IPS DF 4.7 (cell line): ENCODE data around the gene NOL6.

Experiments
- DNase-seq: peaks from one replicate; pipeline ENCODE4 v3.0.0-alpha.2; 2013; ENCODE audit warnings: low spot score; ENCODE audit errors: extremely low read depth

NOL6 gene

DNA sequence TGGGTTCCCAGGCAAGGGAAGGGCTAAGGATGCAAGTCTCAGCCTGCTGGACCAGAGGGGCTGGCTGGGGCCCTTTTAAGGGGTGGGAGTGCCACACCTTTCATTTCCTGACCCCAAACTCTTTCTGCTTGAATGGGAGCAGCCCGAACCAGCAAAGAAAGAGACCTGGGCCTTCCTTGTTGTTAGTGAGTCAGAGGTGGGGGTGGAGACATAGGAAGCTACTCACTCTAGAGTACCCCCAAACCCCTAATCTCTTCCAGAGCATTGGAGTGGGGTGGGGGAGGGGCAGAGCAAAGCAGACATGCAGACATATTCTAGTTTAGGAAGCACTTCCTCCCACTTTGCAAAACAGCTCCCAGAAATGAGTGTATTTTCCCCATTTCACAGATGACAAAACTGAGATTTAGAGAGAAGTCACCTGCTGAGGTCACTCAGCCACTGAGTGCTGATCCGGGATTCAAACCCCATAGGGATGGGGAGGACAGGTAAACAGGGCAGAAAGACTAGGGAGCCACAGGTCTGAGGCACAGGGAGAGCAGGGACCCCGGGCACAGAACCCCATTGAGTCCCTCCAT, 20.4 kb downstream of the NOL6 start:
- DNase-seq, result no peak

DNA sequence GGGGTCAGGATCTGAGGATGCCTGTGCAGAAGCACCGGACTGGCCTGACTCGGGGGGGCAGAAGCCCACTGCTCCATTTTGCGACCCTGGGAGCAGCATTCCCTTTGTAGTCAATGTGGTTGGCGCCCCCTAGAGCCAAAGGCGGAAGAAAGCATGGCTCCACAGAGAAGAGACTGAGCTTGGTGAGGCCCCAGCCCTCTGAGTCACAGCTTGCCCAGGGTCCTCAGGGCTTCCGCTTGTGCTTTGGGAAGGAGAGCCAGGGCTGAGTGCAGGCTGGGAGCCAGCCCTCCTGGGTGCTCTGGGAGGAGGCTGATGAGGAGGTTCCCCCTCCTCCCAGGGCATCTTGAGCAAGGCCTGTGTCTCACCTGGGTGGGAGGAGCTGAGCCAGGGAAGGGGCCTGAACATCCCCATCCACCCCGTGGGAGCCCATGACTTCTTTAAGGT, 20.9 kb downstream of the NOL6 start:
- peak; percentile 62 for DNase-seq

DNA sequence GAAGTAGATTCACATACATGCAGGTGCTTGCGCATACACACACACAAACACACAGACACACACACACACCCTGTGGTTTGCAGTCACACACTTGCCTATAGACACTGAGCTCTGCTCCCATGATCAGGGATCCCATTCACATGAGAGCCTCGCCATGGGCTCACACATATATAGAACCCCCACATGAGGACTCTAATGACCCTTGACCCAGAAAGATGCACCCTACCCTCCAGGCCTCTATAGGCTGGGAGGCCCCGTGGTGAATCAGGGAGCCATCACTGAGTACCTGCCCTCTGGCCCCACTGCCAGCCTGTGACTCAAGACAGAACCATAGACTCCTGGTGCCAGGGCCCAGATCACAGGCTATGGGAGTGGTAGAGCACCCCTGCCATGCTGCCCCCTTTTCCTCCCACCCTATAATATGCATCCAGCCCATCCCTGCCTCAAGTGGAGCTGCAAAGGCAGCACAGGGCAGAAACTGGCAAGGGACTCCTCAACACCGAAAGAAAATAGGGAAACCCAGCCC, 23.0 kb downstream of the NOL6 start:
- no peak for DNase-seq

DNA sequence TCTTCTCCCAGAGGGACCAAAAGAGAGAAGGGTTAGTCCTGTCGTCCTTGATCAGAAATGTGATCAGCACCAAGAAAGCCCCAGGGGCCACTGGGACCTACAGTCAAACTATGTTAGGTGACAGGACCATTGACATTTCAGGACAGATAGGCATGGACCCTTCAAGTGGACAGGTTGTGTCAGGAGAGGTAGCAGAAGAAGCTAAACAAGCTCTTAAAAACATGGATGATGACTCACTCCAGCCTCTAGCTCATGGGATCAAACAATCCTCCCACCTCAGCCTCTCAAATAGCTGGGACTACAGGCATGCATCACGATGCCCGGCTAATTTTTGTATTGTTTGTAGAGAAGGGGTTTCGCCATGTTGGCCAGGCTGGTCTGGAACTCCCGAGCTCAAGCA, 24.0 kb downstream of the NOL6 start:
- no peak for DNase-seq

DNA sequence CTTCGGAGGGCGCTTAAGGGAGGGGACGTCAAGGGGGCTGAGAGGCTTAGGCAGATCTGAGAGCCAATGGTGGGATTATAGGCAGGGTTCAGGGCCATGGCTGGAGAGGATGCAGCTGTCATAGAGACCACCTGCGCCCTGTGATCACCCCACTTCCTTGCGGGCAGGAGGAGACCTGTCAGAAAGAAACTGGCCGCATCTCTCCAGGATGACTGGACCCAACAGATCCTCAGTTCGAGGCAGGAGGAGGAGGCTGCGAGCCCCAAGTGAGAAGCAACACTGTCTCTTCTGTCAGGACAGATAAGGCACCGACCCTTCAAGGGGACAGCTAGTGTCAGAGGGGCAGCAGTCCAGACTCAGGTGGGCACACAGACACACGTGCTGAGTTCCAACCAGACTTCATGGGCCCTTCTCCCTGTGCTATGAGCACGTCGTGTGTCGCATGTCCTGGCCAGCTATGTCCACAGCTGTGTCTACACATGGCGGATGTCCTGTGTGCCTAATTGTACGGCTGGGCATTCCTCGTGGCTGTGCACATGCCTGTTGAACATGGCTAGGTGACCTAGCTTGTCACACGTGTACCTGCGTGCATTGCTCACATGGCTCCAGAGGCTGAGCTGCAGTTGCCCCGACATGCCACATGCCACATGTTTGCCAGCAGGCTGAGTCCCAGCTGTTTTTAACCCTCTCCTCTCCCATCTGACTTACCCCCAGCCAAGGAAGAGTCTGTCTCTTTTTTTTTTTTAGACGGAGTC, 25.7 kb downstream of the NOL6 start:
- no peak for DNase-seq

DNA sequence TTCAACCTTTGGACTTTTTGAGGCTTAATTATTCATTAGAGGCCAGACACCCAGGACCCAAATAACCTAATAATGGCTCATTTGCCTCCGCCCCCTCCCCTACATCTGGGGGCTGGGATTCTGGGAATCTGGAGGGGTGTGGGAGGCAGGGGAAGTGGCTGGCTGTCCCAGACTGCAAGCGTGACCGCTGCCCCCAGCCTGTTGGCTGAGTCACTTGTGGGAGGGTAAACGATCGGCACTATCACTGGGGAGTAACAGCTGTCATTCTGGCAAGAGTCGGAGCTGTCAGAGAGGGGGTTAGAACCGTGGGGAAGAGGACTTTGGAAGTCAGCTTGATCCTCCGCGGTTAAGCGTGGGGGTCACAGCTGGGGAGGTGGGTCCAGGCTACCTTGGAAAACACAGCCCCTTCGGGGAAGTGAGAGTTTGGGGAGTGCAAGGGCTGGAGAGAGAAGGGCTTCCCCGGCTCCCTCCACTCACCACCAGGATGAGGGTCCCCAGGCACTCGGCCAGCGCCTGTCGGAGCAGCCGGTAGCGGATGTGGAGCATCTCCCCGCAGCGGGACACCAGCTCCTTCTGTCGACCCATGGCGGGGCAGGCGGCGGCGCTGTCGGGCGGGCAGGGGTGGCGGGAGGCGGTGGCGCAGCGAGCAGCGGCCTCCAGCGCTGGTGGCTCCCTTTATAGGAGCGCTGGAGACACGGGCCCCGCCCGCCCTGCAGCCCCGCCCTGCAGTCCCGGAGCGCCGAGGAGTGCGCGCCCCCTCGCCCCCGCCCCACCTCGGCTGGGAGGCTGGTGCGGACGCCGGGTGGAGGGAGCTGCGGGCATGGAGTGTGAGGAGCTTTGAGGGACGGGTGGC, 26.6 kb downstream of the NOL6 start, which contains the start of gene AQP3:
AQP3 (minus strand) TSS at position 648 of the 853 bp plus-strand sequence; CDS start at position 585, 63 bp downstream.
- no peak for DNase-seq

DNA sequence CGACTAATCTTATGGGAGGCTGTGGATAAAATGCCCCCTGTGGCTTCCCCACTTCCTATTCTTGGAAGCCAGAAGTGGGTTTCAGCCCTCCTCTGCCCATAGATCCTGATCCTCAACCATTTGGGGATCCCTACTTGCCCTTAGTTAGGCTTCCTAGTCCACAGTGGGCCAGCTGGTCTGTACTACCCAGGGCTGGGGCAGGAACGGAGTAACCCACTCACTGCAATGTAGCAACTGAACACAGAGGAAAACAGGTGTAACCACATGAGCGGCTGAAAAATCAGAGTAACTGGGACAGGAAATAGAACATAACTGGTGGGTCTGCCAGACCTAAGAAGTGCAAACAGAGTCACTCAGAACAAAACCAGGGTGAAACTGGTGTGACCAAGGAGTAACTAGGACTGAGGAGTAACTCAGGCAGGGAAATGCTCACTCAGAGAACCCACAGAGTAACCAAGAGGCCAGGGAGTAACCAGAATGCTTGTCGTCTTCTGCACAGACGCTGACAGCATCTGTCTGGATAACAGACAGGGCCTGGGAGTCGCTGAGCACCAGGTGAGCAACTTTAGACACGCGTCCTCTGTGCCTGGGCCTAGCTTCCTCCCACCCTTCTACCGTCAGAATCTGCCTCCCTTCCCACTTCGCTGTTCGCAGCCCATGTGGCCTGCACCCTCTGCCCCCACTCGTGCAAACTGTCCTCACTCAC, 27.3 kb downstream of the NOL6 start:
- DNase-seq, result no peak

DNA sequence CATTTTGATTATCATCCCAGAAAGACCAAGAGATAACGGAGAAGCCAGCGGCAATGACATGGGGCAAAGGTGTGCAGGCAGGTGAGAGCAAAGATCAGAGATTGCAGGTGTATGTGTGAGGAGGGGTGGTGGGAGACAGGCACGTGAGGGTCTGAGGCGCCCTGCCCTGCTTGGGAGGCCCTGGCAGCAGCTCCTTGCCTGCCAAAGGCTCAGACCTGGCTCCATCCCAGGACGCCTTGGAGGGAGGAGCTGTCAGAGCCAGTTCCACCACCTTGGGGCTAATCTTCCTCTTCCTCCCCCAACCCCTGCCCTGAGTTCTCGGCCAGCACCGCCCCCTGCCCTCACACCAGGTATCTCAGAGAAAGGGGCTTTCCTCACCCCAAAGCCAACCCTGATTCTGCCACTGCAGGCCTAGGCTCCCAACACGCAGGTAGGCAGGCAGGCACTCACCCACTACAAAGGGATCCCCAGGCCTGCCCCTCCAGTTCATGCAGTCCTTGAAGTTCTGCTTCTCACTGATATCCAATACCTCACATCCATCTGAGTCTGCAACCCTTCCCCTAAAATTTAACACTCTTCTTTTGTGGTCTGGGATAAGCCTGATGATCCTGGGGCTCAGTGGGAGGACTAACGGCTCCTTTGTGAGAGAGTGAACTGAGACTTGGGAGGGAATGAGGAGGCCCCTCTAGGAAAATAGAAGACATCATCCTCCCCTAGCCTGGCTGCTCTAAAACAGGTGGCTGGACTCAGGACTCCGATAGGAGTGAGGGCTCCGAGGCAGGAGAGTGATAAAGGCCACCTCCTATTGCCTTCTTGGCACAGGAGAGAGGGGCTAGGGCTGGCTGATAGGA, 28.1 kb downstream of the NOL6 start:
- DNase-seq, result no peak

DNA sequence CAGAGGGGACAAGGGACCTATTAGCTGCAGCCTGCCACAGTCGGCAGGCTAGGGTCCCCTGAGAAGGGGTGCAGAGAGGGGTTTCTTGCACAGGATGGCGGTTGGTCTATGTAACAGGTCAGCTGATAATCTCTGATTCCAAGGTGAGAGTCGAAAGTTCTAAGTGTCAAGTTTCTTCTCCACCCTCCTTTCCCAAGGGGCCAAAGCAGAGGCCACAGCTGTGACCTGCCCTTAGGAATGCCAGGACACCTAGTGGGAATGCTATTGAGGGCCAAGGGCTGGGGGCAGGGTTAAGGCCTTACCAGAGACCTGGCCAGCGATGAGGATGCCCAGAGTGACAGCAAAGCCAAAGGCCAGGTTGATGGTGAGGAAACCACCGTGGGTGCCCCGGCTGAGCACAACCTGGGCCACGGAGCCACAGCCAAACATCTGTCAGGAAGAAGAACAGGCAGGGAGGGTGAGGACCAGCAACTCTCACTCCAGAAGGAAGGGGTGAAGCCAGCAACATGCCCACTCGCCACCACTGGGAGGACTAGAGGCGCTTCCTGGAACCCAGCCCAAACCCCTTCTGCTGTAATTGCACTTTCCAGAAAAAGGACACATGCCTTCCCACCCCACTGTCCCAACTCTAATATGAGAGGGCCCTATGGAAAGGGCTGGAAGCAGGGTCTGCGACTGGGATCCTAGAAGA, 30.1 kb downstream of the NOL6 start:
- no peak for DNase-seq

DNA sequence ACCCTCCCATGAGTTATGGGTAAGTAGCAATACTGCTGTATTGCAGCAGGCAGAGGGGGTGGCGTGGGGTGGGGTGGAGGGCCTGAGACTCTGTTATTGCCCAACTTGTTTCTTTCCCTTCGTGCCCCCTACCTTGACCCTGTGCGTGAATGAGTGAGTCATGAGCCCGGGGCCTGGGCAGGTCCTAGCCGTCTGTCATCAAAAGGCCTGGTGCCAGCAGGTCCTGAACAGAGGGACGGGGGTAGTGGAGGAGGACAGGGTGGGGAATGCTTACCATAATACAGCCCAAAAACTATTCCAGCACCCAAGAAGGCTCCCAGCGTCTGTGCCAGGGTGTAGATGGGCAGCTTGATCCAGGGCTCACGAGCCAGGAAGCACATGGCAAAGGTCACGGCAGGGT, 30.7 kb downstream of the NOL6 start:
- DNase-seq, result no peak

DNA sequence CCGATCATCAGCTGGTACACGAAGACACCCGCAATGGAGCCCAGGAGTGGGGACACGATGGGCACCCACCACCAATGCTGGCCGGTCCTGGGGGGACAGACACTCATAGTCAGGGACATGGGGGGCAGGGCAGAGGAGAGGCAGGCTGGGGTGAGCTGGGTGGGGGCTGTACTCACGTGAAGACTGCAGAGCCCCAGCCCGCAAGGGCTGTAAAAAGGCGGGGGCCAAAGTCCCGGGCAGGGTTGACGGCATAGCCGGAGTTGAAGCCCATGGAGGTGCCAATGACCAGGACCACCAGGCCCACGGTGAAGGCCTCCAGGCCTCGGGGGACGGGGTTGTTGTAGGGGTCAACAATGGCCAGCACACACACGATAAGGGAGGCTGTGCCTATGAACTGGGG, 31.6 kb downstream of the NOL6 start:
- DNase-seq, result no peak

DNA sequence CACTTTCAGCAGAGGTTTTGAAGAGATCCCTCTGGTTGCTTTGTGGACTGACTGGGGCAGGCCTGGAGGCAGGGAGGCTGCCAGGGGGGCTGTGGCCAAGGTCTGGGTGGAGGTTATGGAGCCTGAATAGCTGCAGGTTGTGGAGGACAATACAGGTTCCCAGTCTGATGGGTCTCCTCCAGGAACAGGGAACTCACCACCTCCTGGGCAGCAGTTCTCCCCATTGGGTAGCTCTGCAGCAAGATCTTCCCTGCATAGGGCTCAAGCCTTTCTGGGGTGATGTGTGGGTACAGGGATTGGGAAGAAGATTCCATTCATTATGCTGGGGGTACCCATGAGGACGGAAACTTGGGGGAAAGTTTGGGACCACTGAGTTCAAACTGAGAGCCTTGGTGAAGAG, 33.1 kb downstream of the NOL6 start:
- DNase-seq, result no peak

DNA sequence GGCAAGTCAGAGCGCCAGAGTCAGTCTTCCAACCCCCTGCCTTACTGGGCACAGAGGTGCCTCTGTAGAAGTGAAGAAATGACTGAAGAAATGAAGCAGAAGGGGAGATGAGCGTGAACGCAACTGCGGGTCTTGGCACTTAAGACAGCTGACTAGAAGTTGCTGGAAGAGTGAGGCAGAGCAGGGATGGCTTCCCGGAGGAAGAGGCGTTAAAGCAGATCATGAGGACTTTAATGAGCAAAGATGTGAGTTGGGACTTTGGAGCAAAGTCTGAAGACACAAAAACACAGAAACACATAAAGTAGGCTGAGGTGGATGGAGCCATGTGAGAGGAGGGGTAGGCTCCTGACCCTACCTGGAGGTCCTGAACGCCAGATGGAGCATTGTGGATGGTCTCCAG, 33.5 kb downstream of the NOL6 start:
- DNase-seq, result no peak

DNA sequence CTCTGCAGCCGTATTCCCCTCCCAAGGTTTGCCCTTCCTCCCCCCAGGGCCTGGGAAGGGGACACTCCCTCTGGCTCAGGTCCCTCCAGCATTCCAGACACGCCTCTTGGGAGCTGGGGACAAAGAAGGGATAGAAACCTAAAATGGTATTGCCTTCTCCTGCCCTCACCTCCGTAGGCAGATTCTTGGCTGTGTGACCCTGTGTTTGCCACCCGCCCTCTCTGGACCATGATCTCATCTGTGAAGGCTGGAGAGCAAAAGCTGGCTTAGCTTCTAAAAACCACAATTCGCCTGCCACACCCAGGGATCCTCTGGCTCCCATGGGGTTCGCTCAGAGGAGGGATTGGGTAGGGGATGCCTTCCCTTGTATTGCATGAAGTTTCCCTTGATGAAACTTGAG, 34.0 kb downstream of the NOL6 start:
- DNase-seq, result no peak

DNA sequence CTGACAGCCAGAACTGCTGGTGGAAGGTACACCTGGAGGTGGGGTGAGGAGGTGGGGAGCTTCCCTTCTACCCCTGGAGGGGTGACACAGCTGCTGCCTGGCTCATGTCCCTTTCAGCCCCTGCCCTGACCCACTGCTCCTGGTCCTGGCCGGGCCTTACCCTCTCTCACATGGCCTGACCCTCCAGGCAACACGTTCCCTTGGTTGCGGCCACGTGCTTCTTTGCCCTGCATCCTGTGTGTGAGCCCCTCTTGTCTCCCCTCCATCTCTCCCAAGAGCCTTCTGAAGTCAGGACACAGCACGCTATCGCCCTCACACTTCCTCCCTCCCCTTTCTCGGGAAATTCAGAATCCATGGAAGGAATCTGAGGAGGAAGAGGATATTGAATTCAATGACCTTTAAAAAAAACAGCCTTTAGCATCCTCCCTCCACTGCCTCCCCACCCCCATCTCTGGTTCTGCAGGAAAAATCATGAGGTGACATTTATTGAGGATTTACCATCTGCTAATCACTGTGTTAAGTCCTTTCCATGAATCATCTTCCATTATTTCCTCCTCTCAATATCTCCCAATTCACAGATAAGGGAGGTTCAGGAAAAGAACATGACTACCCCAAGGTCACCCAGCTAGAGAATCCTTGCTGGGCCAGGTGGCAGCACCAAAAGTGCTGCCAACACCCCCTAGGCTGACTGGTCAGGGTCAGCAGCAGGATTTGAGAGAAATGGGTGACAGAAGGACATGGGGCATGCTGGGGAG, 34.6 kb downstream of the NOL6 start:
- DNase-seq, result no peak

DNA sequence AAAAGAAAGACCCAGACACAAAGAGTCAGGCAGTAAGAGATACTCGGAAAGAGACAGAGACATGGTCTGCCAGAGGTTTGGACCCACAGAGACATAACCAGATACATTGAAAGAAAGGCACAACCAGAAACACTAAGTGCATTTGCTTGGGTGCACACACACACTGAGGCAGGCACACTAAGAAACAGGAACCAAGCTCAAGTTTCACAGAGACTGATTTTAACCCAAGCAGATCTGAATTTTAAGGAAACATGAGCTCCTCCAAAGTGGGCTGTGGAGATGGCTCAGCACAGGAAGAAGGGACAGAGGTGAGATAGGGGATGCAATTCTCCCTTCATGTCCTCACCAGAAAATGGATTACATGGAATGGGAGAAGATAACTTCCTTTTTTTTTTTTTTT, 35.8 kb downstream of the NOL6 start:
- no peak for DNase-seq

DNA sequence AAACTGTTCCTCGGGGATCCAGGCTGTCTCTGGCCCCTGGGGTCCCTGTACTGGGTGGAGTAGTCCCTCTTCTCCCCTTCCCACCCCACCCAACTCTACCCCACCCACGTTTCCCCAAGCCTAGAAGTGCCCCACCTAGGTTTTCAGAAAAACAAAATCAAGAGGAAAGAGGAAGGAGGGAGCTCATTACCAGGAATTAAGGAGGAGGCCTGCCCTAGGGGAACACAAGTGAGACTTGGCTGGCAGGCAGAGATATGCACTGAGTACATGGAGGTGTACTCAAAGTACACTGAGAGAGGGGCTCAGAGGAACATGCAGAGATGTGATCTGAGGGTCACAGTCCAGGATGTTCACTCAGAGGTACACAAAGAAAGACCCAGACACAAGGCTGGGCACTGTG, 36.5 kb downstream of the NOL6 start:
- DNase-seq, result no peak

DNA sequence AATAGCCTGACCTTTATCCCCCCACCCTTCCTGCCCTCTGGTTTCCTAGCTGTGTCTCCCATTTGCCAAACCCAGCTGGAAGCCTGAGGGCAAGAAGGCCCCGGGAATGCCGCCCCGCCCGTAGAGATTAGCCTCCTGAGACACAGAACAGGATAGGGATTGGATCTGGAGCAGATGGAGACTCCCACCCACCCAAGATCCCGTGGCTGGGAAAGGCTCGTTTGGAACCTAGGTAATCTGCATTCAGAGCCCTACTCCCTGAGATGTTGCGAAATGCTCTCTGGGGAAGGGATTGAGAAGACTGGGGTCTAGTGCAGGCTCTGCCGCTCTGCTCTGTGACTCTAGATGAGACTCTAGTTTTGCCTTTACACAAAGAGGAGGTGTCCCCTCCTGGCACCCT, 37.3 kb downstream of the NOL6 start:
- DNase-seq, result no peak

DNA sequence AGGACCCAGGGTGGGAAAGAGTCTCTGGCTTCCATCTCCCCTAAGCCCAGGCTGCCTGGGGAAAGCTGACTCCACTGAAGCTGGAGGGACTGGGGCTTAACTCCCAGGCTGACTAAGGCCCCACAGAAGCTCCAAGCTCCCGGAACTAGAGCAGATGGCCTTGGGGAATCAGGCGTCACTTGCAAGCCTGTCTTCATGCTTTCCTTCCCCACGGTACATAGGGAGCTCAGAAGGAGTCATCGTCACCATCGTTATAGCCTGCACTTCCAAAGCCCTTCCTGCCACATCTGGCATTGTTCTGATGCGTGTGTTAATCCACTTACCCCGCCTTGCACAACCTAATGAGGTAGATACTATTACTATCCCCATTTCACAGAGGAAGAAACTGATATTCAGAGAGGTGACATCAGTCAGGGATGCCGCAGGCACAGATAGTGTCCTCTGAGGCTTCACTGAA, 37.9 kb downstream of the NOL6 start:
- no peak for DNase-seq
